AG09309 (cell line): ENCODE data around the gene KIF6.
A peak's percentile ranks its signal among the peaks of the same experiment; 100 is the strongest.

Experiments used
- DNase-seq: peaks from one replicate; pipeline ENCODE4 v3.0.0-alpha.2; 2010; ENCODE audit warnings: low read depth
- H3K4me3 ChIP-seq: 2 replicates; pipeline ENCODE4 v1.5.1; 2011; ENCODE audit warnings: mild to moderate bottlenecking, low read depth, low read length, moderate library complexity; ENCODE audit not compliant: control insufficient read depth
- TF ChIP-seq, protein P1 (sequence below): IDR thresholded peaks from 2 replicates; pipeline ENCODE4 v1.5.1; 2011; ENCODE audit warnings: mild to moderate bottlenecking, low read depth, low read length, inconsistent platforms; ENCODE audit not compliant: insufficient read depth, control insufficient read depth; ENCODE audit errors: missing control alignments

Gene KIF6

DNA sequence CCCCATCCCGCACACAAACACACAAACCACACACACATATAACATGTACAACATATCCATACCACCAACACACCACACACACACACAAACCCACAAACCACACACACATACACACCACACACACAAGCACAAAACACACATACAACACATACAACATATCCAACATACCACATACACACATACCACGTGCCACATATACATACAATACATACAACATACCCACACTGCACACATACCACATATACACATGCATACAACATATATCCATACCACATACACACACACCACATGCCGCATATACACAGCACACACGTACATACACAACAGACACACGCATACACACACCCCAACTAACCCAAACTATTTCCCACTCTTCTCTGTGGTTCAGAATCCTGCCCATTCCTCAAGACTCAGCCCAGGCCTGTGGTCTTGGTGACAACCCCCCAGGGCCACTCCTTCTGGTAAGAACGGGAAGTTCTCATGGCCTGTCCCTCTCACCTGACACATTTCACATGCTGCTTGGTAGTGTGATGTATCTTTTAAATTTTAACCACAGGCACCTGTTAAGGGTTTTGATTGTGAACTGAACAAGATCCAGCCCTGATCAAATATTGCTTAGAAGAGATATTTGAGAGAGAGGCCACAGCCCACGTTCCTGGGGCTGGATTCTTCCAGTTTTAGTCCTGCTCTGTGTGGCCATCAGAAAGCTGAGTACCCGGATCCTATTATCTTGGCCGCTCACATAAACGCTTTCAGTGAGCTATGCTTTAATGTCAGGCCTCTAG lies 346.8 kb downstream of the KIF6 start:
- TF ChIP-seq, protein P1, sequence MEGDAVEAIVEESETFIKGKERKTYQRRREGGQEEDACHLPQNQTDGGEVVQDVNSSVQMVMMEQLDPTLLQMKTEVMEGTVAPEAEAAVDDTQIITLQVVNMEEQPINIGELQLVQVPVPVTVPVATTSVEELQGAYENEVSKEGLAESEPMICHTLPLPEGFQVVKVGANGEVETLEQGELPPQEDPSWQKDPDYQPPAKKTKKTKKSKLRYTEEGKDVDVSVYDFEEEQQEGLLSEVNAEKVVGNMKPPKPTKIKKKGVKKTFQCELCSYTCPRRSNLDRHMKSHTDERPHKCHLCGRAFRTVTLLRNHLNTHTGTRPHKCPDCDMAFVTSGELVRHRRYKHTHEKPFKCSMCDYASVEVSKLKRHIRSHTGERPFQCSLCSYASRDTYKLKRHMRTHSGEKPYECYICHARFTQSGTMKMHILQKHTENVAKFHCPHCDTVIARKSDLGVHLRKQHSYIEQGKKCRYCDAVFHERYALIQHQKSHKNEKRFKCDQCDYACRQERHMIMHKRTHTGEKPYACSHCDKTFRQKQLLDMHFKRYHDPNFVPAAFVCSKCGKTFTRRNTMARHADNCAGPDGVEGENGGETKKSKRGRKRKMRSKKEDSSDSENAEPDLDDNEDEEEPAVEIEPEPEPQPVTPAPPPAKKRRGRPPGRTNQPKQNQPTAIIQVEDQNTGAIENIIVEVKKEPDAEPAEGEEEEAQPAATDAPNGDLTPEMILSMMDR, result no peak
- no peak overlapping the region for H3K4me3 ChIP-seq
- no peak for DNase-seq

DNA sequence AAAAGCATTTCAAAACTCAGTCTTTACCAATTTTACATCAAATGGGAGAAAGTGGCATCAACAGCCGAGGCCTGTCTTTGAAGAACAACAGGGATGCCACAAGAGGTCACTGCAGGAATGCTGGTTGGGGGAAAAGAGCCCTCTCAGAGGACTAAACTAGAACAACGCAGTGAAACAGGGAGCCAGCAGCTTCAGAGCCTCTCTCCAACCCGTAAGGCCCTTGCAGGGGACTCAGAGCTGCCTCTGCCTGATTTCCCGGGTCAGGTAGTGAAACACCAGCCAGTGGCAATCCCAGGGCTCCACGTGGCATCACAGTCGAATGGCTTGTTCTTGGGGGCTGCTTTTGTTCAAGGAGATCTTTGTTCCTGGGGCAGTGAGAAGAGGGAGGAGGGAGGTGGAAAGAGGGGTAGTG lies 347.7 kb downstream of the KIF6 start:
- TF ChIP-seq, protein P1, result peak; percentile 91
- H3K4me3 ChIP-seq, result no peak overlapping the region
- DNase-seq, result peak; percentile 55

DNA sequence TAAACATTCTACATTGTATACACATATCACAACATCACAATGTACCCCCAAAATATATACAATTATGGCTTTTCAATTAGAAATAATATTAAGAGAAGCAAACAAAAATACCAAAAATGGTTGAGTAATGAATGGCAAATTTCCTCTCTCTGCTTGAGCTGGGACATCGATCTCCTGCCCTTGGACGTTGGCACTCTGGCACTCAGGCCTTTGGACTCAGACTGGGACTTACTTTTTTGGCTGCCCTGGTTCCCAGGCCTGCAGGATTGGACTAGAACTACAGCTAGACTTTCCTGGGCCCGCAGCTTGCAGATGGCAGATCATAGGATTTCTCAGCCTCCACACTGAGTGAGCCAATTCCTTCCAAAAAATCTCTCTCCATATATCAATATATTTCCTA lies 349.8 kb downstream of the KIF6 start:
- TF ChIP-seq, protein P1, result no peak
- DNase-seq, result no peak
- H3K4me3 ChIP-seq, result no peak overlapping the region

DNA sequence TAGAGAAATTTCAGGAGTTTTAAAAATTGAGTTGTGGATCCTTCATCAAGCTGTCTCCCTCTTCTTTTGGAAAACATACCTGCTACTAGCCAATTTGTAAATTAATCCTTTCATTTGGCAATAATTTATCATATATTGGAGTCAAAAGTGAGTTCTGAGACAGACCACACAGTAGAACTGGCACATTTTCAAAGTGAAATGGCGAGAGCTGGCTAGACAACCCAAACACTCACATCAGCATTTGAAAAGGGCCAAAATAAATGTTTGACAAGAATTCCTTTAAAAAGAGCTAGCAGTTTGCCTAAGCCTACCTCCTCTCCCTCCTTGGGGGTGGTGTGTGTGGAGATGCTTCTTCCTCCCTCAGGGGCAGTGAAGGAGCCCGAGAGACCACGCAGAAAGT lies 354.8 kb downstream of the KIF6 start:
- TF ChIP-seq, protein P1, result no peak
- no peak overlapping the region for H3K4me3 ChIP-seq
- no peak for DNase-seq

DNA sequence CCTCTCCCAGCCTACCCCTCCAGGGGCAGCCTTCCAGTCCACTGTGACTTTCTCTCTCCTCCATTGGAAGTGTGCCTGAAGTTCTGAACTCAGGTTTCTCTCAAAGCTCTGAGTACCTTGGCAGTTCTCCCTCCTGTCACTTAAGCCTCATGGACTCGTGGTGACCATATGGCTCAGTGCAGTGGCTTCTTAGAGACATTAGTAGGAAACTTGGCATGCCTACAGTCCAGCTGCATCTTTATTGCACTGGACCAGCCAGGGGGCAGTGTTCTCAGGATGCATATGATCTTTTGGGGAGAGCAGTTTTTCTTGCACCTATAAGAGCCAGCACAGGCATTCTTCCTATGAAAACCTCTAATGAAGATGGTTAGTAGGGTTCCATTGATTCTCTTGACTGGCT lies 355.2 kb downstream of the KIF6 start:
- DNase-seq, result no peak
- no peak overlapping the region for H3K4me3 ChIP-seq
- TF ChIP-seq, protein P1, result peak; percentile 26

DNA sequence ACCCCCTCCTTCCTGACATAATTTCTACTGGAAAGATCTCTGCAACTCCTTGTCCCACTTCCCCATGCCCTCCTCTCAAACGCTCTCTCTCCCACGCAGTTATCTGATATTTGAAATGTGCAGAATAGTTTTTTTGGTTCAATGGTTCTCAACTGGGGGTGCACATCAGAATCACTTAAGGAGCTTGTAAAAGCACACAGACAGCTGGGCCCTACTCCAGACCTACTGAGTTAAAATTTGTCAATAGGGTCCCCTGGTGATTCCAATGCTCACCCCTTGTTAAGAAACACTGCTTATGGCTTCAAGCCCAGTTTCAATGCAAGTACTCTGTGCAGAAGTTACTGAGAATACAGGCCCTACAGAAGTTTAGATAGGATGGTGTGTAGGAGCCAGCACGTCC lies 357.5 kb downstream of the KIF6 start:
- DNase-seq, result no peak
- TF ChIP-seq, protein P1, result no peak
- H3K4me3 ChIP-seq, result no peak overlapping the region
